Liver (tissue), 9 donors: ENCODE data around the gene CLEC2A. TPM values are rescaled to one million over a fixed set of nuclear protein-coding genes. Genes with fewer than 3 reads are reported as not detected.

ENCODE experiments used
- DNase-seq: peaks from one replicate; pipeline ENCODE4 v3.0.0-alpha.2; 2017; ENCODE audit warnings: low spot score
- H3K27ac ChIP-seq, 2 donors: one replicate each; pipeline ENCODE4 v1.7.0; 2013; ENCODE audit warnings: inconsistent platforms in 2 of 2, low read length in 2 of 2, control low read depth in 1 of 2, low read depth in 1 of 2, mild to moderate bottlenecking in 1 of 2
- H3K27me3 ChIP-seq, 4 donors: one replicate each; pipeline versions ENCODE4 v1.6.1 to v1.7.0; 2013; ENCODE audit warnings: low read length in 3 of 4, inconsistent platforms in 1 of 4, mild to moderate bottlenecking in 1 of 4, moderate library complexity in 1 of 4; ENCODE audit not compliant: control insufficient read depth in 4 of 4, insufficient read depth in 4 of 4
- H3K36me3 ChIP-seq, 4 donors: one replicate each; pipeline versions ENCODE4 v1.6.1 to v1.7.0; 2013; ENCODE audit warnings: low read length in 3 of 4, mild to moderate bottlenecking in 3 of 4, low read depth in 1 of 4, moderate library complexity in 1 of 4; ENCODE audit not compliant: control insufficient read depth in 4 of 4, insufficient read depth in 3 of 4
- H3K4me1 ChIP-seq, 4 donors: one replicate each; pipeline versions ENCODE4 v1.6.1 to v1.7.0; 2013; ENCODE audit warnings: low read length in 3 of 4, mild to moderate bottlenecking in 3 of 4, moderate library complexity in 1 of 4; ENCODE audit not compliant: control insufficient read depth in 4 of 4, insufficient read depth in 4 of 4
- H3K4me3 ChIP-seq, 3 donors: one replicate each; pipeline versions ENCODE4 v1.6.1 to v1.7.0; 2013; ENCODE audit warnings: low read length in 3 of 3, control low read depth in 1 of 3, low read depth in 1 of 3, mild to moderate bottlenecking in 1 of 3
- H3K9ac ChIP-seq, 2 donors: one replicate each; pipeline ENCODE4 v1.7.0; 2013; ENCODE audit warnings: low read length in 2 of 2, mild to moderate bottlenecking in 2 of 2, moderate library complexity in 2 of 2, control low read depth in 1 of 2, low read depth in 1 of 2
- H3K9me3 ChIP-seq, 4 donors: one replicate each; pipeline versions ENCODE4 v1.6.1 to v1.7.0; 2013; ENCODE audit warnings: low read length in 3 of 4; ENCODE audit not compliant: control insufficient read depth in 4 of 4
- EGR1 ChIP-seq, 2 donors: IDR thresholded peaks; 2 replicates each; pipeline ENCODE4 v1.6.1; 2016 to 2018; ENCODE audit warnings: antibody characterized with exemption in 2 of 2, low read depth in 2 of 2
- FOXA2 ChIP-seq: IDR thresholded peaks from 2 replicates; pipeline ENCODE4 v1.6.1; 2016; ENCODE audit warnings: antibody characterized with exemption
- GABPA ChIP-seq, 2 donors: IDR thresholded peaks in 1 of 2; conservative IDR thresholded peaks in 1 of 2; 2 replicates each; pipeline ENCODE4 v1.6.1; 2016; ENCODE audit warnings: antibody characterized with exemption in 2 of 2, mild to moderate bottlenecking in 1 of 2, moderate library complexity in 1 of 2
- JUND ChIP-seq, 2 donors: IDR thresholded peaks; 2 replicates each; pipeline ENCODE4 v1.6.1; 2016; ENCODE audit warnings: antibody characterized with exemption in 2 of 2
- NR2F2 ChIP-seq: IDR thresholded peaks from 2 replicates; pipeline ENCODE4 v1.6.1; 2016; ENCODE audit warnings: antibody characterized with exemption
- RAD21 ChIP-seq, 2 donors: IDR thresholded peaks; 2 replicates each; pipeline ENCODE4 v1.6.1; 2016; ENCODE audit warnings: antibody characterized with exemption in 2 of 2, mild to moderate bottlenecking in 2 of 2
- RXRA ChIP-seq, 2 donors: IDR thresholded peaks; 2 replicates each; pipeline ENCODE4 v1.6.1; 2017 to 2018; ENCODE audit warnings: antibody characterized with exemption in 2 of 2, mild to moderate bottlenecking in 1 of 2
- SP1 ChIP-seq: IDR thresholded peaks from 2 replicates; pipeline ENCODE4 v1.6.1; 2018; ENCODE audit warnings: antibody characterized with exemption, mild to moderate bottlenecking
- TAF1 ChIP-seq: conservative IDR thresholded peaks from 2 replicates; pipeline ENCODE4 v1.6.1; 2016; ENCODE audit warnings: antibody characterized with exemption, mild to moderate bottlenecking
- WGBS: extraction: QIAGEN DNeasy Blood & Tissue Kit; methylation state at CpG from one replicate; pipeline ENCODE4 v1.1.7; 2013; 5-methylcytosine and 5-hydroxymethylcytosine counted together
- polyA plus RNA-seq, 2 donors: library from polyadenylated mRNA; stranded (reverse) in 1 of 2; unstranded in 1 of 2; fragments of 200-250 nt in 1 of 2; fragments of >200 nt in 1 of 2; fragmentation: Nextera tagmentation in 1 of 2; extraction: Ambion mirVana in 1 of 2; gene quantifications; one replicate each; pipeline versions ENCODE4 v1.2.1 to v1.2.3, GENCODE V29; 2013 to 2015
- total RNA-seq, 2 donors: library from RNA; depleted of rRNA; stranded (reverse); fragments of >200 nt; gene quantifications; one replicate each; pipeline ENCODE4 v1.2.3, GENCODE V29; 2014
- TF ChIP-seq, protein P1 (sequence below): IDR thresholded peaks from 2 replicates; pipeline ENCODE4 v1.6.1; 2016; ENCODE audit warnings: antibody characterized with exemption
- TF ChIP-seq, protein P2 (sequence below): IDR thresholded peaks from 2 replicates; pipeline ENCODE4 v1.6.1; 2016; ENCODE audit warnings: antibody characterized with exemption
- TF ChIP-seq, protein P3 (sequence below): IDR thresholded peaks from 2 replicates; pipeline ENCODE4 v1.6.1; 2016; ENCODE audit warnings: antibody characterized with exemption, mild to moderate bottlenecking
- donor health status: healthy.
- donor health status: healthy.
- donor health status: healthy.
- donor health status: healthy.
- donor health status: healthy.

CLEC2A gene
- total and polyA plus RNA-seq, 4 donors = not detected

DNA sequence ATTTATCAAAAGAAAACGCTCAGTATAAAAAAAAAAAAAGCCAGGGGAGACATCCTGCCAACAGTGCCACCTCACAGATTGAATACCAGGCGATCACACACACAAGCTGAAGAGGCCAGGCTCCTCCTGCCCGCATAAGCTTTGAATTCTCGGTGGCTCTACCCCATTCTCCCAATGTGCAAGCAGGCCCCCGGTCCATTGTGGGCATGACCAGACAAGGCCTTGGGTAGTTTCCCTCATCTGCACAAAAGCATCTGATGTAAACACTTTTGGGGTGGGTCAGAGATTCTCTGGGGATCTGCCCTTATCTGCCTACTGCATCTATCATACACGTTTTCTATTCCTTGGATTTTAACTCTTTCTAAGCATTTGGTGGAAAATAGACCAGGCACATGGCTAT is 34.6 kb downstream of the CLEC2A start:
- Histone ChIP-seq H3K4me3 (no peak overlapping the region), H3K27me3 (no peaks in the 10 kb centered on the region), H3K9me3 (peaks cover under 1 to 1% (median under 1%) of the 10 kb centered on the region in 4 donors), H3K36me3 (no peaks in the 10 kb centered on the region), H3K9ac (no peak overlapping the region), H3K27ac (no peak overlapping the region), H3K4me1 (peaks cover 0 to 15% (median 6%) of the 10 kb centered on the region in 4 donors)
- TF ChIP-seq, protein P1, sequence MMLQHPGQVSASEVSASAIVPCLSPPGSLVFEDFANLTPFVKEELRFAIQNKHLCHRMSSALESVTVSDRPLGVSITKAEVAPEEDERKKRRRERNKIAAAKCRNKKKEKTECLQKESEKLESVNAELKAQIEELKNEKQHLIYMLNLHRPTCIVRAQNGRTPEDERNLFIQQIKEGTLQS = no peak
- TF ChIP-seq RAD21 (IDR thresholded peaks at IDR 0.05) = no peak
- TF ChIP-seq JUND (IDR thresholded peaks at IDR 0.05) = no peak
- TF ChIP-seq, protein P2, sequence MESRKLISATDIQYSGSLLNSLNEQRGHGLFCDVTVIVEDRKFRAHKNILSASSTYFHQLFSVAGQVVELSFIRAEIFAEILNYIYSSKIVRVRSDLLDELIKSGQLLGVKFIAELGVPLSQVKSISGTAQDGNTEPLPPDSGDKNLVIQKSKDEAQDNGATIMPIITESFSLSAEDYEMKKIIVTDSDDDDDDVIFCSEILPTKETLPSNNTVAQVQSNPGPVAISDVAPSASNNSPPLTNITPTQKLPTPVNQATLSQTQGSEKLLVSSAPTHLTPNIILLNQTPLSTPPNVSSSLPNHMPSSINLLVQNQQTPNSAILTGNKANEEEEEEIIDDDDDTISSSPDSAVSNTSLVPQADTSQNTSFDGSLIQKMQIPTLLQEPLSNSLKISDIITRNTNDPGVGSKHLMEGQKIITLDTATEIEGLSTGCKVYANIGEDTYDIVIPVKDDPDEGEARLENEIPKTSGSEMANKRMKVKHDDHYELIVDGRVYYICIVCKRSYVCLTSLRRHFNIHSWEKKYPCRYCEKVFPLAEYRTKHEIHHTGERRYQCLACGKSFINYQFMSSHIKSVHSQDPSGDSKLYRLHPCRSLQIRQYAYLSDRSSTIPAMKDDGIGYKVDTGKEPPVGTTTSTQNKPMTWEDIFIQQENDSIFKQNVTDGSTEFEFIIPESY = no peak
- TF ChIP-seq NR2F2 = no peak
- TF ChIP-seq, protein P3, sequence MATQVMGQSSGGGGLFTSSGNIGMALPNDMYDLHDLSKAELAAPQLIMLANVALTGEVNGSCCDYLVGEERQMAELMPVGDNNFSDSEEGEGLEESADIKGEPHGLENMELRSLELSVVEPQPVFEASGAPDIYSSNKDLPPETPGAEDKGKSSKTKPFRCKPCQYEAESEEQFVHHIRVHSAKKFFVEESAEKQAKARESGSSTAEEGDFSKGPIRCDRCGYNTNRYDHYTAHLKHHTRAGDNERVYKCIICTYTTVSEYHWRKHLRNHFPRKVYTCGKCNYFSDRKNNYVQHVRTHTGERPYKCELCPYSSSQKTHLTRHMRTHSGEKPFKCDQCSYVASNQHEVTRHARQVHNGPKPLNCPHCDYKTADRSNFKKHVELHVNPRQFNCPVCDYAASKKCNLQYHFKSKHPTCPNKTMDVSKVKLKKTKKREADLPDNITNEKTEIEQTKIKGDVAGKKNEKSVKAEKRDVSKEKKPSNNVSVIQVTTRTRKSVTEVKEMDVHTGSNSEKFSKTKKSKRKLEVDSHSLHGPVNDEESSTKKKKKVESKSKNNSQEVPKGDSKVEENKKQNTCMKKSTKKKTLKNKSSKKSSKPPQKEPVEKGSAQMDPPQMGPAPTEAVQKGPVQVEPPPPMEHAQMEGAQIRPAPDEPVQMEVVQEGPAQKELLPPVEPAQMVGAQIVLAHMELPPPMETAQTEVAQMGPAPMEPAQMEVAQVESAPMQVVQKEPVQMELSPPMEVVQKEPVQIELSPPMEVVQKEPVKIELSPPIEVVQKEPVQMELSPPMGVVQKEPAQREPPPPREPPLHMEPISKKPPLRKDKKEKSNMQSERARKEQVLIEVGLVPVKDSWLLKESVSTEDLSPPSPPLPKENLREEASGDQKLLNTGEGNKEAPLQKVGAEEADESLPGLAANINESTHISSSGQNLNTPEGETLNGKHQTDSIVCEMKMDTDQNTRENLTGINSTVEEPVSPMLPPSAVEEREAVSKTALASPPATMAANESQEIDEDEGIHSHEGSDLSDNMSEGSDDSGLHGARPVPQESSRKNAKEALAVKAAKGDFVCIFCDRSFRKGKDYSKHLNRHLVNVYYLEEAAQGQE = no peak
- TF ChIP-seq SP1 = no peak
- WGBS = 88% methylated on average over 6 of the region's 6 CpGs
- no peak for DNase-seq

DNA sequence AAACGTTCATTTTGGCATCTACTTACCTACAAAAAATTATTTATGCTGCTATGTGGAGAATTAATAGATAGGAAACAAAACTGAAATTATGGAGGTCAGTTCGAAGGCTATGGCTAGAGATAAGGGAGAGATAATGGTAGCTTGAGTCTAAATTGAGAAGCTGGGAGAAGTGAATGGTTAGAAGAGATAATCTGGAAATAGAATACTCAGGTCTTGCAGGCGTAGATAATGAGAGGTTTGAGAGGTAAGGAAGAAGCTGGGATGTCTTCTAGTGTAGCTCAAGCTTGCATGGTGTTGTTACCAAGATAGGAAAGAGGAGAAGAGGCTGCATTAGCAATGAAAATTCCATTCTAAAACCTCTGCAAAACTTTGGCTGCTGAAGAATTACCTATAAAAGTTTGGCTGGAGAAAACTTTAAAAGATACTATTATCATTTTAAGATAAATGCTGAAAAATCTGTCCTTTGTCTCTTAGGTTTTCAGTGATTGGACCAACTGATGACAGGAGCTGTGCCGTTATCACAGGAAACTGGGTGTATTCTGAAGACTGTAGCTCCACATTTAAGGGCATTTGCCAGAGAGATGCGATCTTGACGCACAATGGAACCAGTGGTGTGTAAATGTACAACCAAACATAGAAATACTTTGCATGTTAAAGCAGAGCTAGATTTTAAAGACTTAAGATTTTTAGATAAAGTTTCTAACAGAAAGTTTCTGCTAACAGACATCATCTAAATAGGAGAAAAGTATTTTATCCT is 36.8 kb downstream of the CLEC2A start:
- H3K9me3 ChIP-seq = no peaks in the 10 kb centered on the region
- TF ChIP-seq, protein P1 = no peak
- no peak for TF ChIP-seq RXRA (IDR thresholded peaks at IDR 0.05)
- TF ChIP-seq FOXA2 = no peak
- TF ChIP-seq, protein P3 = no peak
- no peak for TF ChIP-seq RAD21 (IDR thresholded peaks at IDR 0.05)
- TF ChIP-seq NR2F2 = no peak
- no peak for TF ChIP-seq GABPA (IDR thresholded peaks at IDR 0.05 in 1 of 2, conservative IDR thresholded peaks at IDR 0.05 in 1 of 2)
- TF ChIP-seq EGR1 (IDR thresholded peaks at IDR 0.05; ENCODE audit: low read depth in 2 of 2) = no peak
- no peak for TF ChIP-seq TAF1
- 86% methylated on average over 6 of the region's 6 CpGs for WGBS
- H3K4me1 ChIP-seq = peaks cover 0 to 8% (median under 1%) of the 10 kb centered on the region in 4 donors
- H3K27me3 ChIP-seq = no peaks in the 10 kb centered on the region
- no peak overlapping the region for H3K9ac ChIP-seq
- no peaks in the 10 kb centered on the region for H3K36me3 ChIP-seq
- H3K4me3 ChIP-seq = no peak overlapping the region
- no peak for DNase-seq
- no peak overlapping the region for H3K27ac ChIP-seq
